Cardiac fibroblast (primary cell): ENCODE measurements around the gene SLC22A23.
A peak's percentile ranks its signal among the peaks of the same experiment; 100 is the strongest.

Source experiments
- DNase-seq, 2 donors: peaks; one replicate each; pipeline versions ENCODE4 v3.0.0 to v3.0.0-alpha.2; 2010; ENCODE audit warnings: low read depth in 2 of 2
- H3K4me3 ChIP-seq, 2 donors: replicated peaks in 1 of 2; 1 replicate in 1 of 2; 2 replicates in 1 of 2; pipeline ENCODE4 v1.5.1; 2011; ENCODE audit warnings: low read depth in 2 of 2, low read length in 2 of 2, mild to moderate bottlenecking in 2 of 2, moderate library complexity in 1 of 2
- CTCF ChIP-seq: IDR thresholded peaks from one replicate; pipeline ENCODE4 v1.5.1; 2011; ENCODE audit warnings: low read depth, mild to moderate bottlenecking, low read length, inconsistent platforms

SLC22A23 gene

GRCh38 chr6:3446184-3446583 is 10.7 kb downstream of the SLC22A23 start:
- DNase-seq = no peak
- TF ChIP-seq CTCF = no peak
- no peak overlapping the region for H3K4me3 ChIP-seq

- TF ChIP-seq CTCF = no peak
- DNase-seq = no peak
These were observed 12.4 kb downstream of the SLC22A23 start for GRCh38 chr6:3444276-3445088.

GRCh38 chr6:3443221-3443515 is 13.7 kb downstream of the SLC22A23 start:
- TF ChIP-seq CTCF = no peak
- no peak for DNase-seq

More at GRCh38 chr6:3444276-3445088, 12.4 kb downstream of the SLC22A23 start:
- H3K4me3 ChIP-seq = no peak overlapping the region

GRCh38 chr6:3442431-3443220 is 14.2 kb downstream of the SLC22A23 start:
- no peak for TF ChIP-seq CTCF
- H3K4me3 ChIP-seq = no peak overlapping the region
- DNase-seq = peak; percentile 53 to 71

More at GRCh38 chr6:3443221-3443515, 13.7 kb downstream of the SLC22A23 start:
- H3K4me3 ChIP-seq = no peak overlapping the region

- no peak for DNase-seq
- TF ChIP-seq CTCF = no peak
These were observed 15.9 kb downstream of the SLC22A23 start for GRCh38 chr6:3440911-3441310.

GRCh38 chr6:3439961-3440360 is 16.9 kb downstream of the SLC22A23 start:
- no peak for DNase-seq

More at GRCh38 chr6:3440911-3441310, 15.9 kb downstream of the SLC22A23 start:
- no peak overlapping the region for H3K4me3 ChIP-seq

More at GRCh38 chr6:3439961-3440360, 16.9 kb downstream of the SLC22A23 start:
- no peak for TF ChIP-seq CTCF
- no peak overlapping the region for H3K4me3 ChIP-seq
